OCI-LY3 (cell line): Measurements from ENCODE around the gene HRAS.
"Not testable (repeated sequence)": the region's sequence is repeated elsewhere in the genome, so short reads cannot be mapped to it uniquely, and the experiment has no call there.

Experiments
- H2AFZ ChIP-seq: fragments of 200-600, 300-600 bp; shearing (Covaris generic); 2 replicates; pipeline ENCODE4 v1.6.0; 2014; ENCODE audit warnings: antibody characterized with exemption, low read depth, low read length
- H3K27ac ChIP-seq: fragments of 200-600, 300-600 bp; sonication (generic); 2 replicates; pipeline ENCODE4 v1.5.1; 2014; ENCODE audit warnings: mild to moderate bottlenecking, low read length, moderate library complexity, mixed read lengths
- H3K27me3 ChIP-seq: fragments of 200-600, 300-600 bp; sonication (generic); 2 replicates; pipeline ENCODE4 v1.6.1; 2014; ENCODE audit warnings: low read depth, low read length, mixed read lengths
- H3K36me3 ChIP-seq: fragments of 200-600, 300-600 bp; sonication (generic); replicated peaks from 2 replicates; pipeline ENCODE3; 2014; ENCODE audit warnings: low read depth, low read length, mixed read lengths
- H3K4me1 ChIP-seq: fragments of 300-600, 200-600 bp; sonication (generic); 2 replicates; pipeline ENCODE4 v1.6.1; 2014; ENCODE audit warnings: low read length, mixed read lengths
- H3K4me2 ChIP-seq: fragments of 200-600, 300-600 bp; sonication (generic); 2 replicates; pipeline ENCODE4 v1.6.1; 2014; ENCODE audit warnings: low read length, mixed read lengths
- H3K4me3 ChIP-seq: fragments of 300-600, 200-600 bp; sonication (generic); 2 replicates; pipeline ENCODE4 v1.5.1; 2014; ENCODE audit warnings: antibody characterized with exemption, mild to moderate bottlenecking, low read length, moderate library complexity
- H3K79me2 ChIP-seq: fragments of 300-600, 200-600 bp; shearing (Covaris generic); 2 replicates; pipeline ENCODE4 v1.6.1; 2014; ENCODE audit warnings: mild to moderate bottlenecking, low read length, mixed read lengths
- H3K9ac ChIP-seq: fragments of 300-600, 200-600 bp; shearing (Covaris generic); 2 replicates; pipeline ENCODE4 v1.6.0; 2014; ENCODE audit warnings: mild to moderate bottlenecking, low read length, moderate library complexity
- H3K9me3 ChIP-seq: fragments of 200-600, 300-600 bp; shearing (Covaris generic); 2 replicates; pipeline ENCODE4 v1.6.1; 2014; ENCODE audit warnings: low read length, mixed read lengths; ENCODE audit not compliant: insufficient read depth
- H4K20me1 ChIP-seq: fragments of 200-600, 300-600 bp; sonication (generic); 2 replicates; pipeline ENCODE4 v1.6.1; 2016; ENCODE audit warnings: low read length, mixed read lengths; ENCODE audit not compliant: insufficient read depth
- EZH2phosphoT487 ChIP-seq: fragments of 200-600 bp; shearing (Covaris generic); IDR thresholded peaks from 2 replicates; pipeline ENCODE4 v1.6.1; 2018; ENCODE audit warnings: antibody characterized with exemption, mixed run types, low read depth
- TF ChIP-seq, protein P1 (sequence below): fragments of 200-600, 300-600 bp; sonication (generic); IDR thresholded peaks from 2 replicates; pipeline ENCODE4 v1.5.1; 2014; ENCODE audit warnings: antibody characterized with exemption, low read length, low read depth

Gene HRAS

DNA sequence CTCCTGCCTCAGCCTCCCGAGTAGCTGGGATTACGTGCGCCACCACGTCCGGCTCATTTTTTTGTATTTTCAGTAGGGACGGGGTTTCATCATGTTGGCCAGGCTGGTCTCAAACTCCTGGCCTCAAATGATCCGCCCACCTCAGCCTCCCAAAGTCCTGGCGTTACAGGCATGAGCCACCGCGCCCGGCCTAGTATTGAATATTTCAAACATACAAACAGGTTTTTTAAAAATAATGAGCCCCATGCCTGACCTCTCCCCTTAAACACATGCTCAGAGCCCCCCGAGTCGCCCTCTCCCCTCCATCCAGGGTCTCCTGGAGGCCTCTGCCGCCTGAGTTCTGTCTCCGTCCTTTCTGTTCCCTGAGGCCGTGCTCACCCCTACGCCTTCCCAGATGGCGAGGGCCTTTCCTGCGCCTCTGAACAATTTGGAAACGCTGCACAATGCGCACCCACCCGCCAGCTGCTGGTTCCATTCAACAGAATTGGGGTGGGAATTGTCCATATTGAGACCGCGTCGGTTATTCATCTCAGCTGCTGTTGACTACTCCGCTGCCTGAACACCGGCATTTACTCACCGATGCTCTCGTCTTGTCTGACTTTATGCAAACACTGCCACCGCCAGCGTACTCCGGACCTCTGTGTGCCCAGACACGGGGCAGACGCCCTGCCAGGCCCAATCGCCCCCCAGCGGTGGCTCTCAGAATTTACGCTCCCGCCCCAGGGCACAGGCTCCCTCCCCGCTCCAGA lies 14.8 kb downstream of the HRAS start:
- no peaks in the 10 kb centered on the region for H3K9me3 ChIP-seq
- H3K79me2 ChIP-seq, result no peaks in the 10 kb centered on the region
- no peak overlapping the region for H3K27ac ChIP-seq
- no peak overlapping the region for H3K9ac ChIP-seq
- TF ChIP-seq EZH2phosphoT487, result no peak
- TF ChIP-seq, protein P1, sequence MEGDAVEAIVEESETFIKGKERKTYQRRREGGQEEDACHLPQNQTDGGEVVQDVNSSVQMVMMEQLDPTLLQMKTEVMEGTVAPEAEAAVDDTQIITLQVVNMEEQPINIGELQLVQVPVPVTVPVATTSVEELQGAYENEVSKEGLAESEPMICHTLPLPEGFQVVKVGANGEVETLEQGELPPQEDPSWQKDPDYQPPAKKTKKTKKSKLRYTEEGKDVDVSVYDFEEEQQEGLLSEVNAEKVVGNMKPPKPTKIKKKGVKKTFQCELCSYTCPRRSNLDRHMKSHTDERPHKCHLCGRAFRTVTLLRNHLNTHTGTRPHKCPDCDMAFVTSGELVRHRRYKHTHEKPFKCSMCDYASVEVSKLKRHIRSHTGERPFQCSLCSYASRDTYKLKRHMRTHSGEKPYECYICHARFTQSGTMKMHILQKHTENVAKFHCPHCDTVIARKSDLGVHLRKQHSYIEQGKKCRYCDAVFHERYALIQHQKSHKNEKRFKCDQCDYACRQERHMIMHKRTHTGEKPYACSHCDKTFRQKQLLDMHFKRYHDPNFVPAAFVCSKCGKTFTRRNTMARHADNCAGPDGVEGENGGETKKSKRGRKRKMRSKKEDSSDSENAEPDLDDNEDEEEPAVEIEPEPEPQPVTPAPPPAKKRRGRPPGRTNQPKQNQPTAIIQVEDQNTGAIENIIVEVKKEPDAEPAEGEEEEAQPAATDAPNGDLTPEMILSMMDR, result no peak
- H3K4me1 ChIP-seq, result no peaks in the 10 kb centered on the region
- H3K4me2 ChIP-seq, result no peak overlapping the region
- no peak overlapping the region for H3K4me3 ChIP-seq
- no peak overlapping the region for H2AFZ ChIP-seq
- H3K27me3 ChIP-seq, result no peaks in the 10 kb centered on the region
- H4K20me1 ChIP-seq, result no peaks in the 10 kb centered on the region
- peaks cover 10% of the 10 kb centered on the region for H3K36me3 ChIP-seq

DNA sequence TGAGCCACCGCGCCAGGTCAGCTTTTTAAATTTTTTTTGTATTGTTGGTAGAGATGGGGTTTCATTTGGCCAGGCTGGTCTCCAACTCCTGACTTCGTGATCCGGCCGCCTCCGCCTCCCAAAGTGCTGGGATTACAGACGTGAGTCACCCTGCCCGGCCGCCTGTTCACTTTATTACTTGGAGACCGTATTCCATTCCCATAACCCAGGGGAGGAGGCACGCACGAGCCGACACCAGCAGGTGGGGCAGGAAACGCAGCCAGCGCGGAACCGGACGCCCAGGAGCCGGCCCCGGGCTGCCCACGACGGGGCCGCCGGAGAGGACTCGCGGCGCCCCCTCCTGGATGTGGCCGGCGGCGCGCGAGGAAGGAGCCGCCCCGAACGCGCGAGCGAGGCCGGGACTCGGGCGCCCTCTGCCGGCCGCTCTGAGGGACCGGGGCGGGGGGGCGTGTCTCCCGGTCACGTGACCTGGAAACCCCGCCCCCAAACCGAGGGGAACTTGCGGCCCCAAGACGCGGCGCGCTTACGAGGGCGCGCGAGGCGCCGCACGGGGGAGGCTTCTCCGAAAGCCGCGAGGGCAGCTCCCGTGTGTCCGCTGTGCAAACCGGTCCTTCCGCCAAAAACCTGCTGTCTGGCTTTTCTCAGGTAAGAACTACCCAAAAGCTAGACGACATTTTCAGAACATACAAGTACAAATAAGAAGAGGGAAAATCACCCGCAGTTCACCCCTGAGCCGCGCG lies 16.7 kb downstream of the HRAS start:
- H3K4me3 ChIP-seq, result no peak overlapping the region
- no peak overlapping the region for H2AFZ ChIP-seq
- no peaks in the 10 kb centered on the region for H3K4me1 ChIP-seq
- H3K9me3 ChIP-seq, result no peaks in the 10 kb centered on the region
- H3K4me2 ChIP-seq, result no peak overlapping the region
- H4K20me1 ChIP-seq, result no peaks in the 10 kb centered on the region
- no peaks in the 10 kb centered on the region for H3K79me2 ChIP-seq
- H3K9ac ChIP-seq, result no peak overlapping the region
- H3K27me3 ChIP-seq, result no peaks in the 10 kb centered on the region
- peaks cover 7% of the 10 kb centered on the region for H3K36me3 ChIP-seq
- no peak overlapping the region for H3K27ac ChIP-seq
- no peak for TF ChIP-seq EZH2phosphoT487
- TF ChIP-seq, protein P1, result no peak

DNA sequence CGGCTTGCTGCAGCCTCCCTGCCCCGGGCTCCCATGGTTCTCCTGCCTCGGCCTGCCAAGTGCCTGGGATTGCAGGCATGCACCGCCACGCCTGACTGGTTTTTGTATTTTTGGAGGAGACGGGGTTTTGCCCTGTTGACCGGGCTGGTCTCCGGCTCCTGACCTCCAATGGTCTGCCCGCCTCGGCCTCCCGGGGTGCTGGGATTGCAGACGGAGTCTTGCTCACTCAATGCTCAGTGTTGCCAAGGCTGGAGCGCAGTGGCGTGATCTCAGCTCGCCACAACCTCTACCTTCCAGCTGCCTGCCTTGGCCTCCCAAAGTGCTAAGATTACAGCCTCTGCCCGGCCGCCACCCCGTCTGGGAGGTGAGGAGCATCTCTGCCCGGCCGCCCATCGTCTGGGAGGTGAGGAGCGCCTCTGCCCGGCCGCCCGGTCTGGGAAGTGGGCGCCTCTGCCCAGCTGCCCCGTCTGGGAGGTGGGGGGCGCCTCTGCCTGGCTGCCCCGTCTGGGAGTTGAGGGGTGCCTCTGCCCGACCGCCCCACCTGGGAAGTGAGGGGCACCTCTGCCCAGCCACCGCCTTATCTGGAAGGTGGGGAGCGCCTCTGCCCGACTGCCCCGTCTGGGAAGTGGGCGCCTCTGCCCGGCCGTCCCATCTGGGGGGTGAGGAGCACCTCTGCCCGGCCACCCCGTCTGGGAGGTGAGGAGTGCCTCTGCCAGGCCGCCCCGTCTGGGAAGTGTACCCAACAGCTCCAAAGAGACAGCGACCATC lies 18.3 kb downstream of the HRAS start:
- H2AFZ ChIP-seq, H3K27ac ChIP-seq, H3K9ac ChIP-seq, H3K36me3 ChIP-seq, H4K20me1 ChIP-seq, H3K4me3 ChIP-seq, H3K4me1 ChIP-seq, H3K27me3 ChIP-seq, H3K4me2 ChIP-seq, H3K9me3 ChIP-seq, H3K79me2 ChIP-seq: not testable (repeated sequence)

DNA sequence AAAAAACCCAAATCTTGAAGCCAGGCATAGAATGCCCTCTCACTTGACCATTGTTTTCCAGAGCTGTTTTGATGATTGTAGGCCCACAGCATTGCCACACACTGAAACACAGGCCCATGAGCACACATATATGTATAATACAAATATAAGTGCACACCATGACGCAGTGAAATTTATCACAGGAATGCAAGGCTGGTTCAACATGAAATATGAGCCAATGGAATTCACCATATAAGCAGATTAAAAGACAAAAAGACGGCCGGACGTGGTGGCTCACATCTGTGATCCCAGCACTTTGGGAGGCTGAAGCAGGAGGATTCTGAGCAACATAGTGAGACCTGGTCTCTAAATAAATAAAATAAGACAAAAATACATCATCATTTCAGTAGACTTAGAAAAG lies 19.0 kb downstream of the HRAS start:
- H3K79me2 ChIP-seq, result no peaks in the 10 kb centered on the region
- H3K9me3 ChIP-seq, result no peaks in the 10 kb centered on the region
- no peak overlapping the region for H3K27ac ChIP-seq
- no peaks in the 10 kb centered on the region for H3K27me3 ChIP-seq
- no peak overlapping the region for H2AFZ ChIP-seq
- no peaks in the 10 kb centered on the region for H3K4me1 ChIP-seq
- no peak overlapping the region for H3K4me3 ChIP-seq
- TF ChIP-seq, protein P1, result no peak
- TF ChIP-seq EZH2phosphoT487, result no peak
- H3K9ac ChIP-seq, result no peak overlapping the region
- no peak overlapping the region for H3K4me2 ChIP-seq
- no peaks in the 10 kb centered on the region for H4K20me1 ChIP-seq
- H3K36me3 ChIP-seq, result peaks cover 10% of the 10 kb centered on the region
